ENCODE results near the gene CCDC102A. TPM values are rescaled to one million over a fixed set of nuclear protein-coding genes. Genes with fewer than 3 reads are reported as not detected.

The CCDC102A gene
- total and polyA plus RNA-seq, 4 donors, result 12.9 to 21.9 (median 14.7) TPM

DNA sequence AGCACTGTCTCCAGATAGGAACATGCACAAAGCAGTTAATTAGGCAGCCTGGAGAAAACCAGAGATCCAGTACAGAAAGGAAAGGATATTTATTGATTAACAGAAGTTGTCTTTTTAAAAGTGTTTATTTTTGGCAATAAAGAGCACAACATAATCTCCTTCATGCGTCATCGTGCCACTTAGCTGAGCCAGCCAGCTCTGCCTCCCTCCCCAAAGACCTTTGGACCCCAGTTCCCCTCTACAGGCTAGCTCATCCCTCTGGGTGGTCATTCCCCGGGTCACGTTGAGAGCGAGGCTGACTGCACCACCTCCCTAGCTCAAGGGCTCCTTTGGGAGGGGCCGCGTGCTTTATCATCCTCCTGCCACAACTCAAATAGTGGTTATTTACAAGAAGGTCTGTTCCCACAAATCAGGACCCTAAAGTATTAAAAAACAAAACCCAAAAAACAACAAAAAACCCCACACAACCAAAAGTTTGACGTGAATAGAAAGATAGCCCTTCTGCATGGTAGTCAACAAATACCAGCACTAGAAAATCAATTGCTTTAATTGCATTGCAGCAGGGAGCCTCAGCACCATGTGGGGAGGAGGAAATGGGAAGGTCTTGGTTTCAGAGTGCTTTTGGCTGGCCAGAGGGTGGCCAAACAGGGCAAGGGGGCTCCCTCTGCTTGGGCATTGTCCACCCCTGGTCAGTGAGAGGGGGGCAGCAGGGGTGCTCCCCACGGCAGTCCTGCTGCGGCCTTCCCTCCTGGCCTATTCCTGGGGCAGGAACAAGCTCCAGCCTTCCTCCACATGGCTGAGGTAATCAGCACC, 64.3 kb downstream of the CCDC102A start:
- no peaks in the 10 kb centered on the region for H3K4me1 ChIP-seq (ENCODE audit: control insufficient read depth in 1 of 2, insufficient read depth in 2 of 2, low read length in 2 of 2)
- ATAC-seq (ENCODE audit: low FRiP score) (no peak), DNase-seq (no peak)
- intact Hi-C loops (cut with DNase I), result no loop called here
- H3K4me3 ChIP-seq (ENCODE audit: low read length in 2 of 2), result no peak overlapping the region
- H3K27ac ChIP-seq (ENCODE audit: low read depth in 1 of 2, low read length in 2 of 2), result no peak overlapping the region
- H3K27me3 ChIP-seq (ENCODE audit: control insufficient read depth in 1 of 2, insufficient read depth in 2 of 2, low read length in 1 of 2), result no peaks in the 10 kb centered on the region
- 58 to 63% methylated on average over 10 of the region's 10 CpGs for WGBS, 2 donors
- H3K9me3 ChIP-seq (ENCODE audit: control insufficient read depth, low read length), result no peaks in the 10 kb centered on the region
- peaks cover 0 to 18% of the 10 kb centered on the region in 2 donors for H3K36me3 ChIP-seq (ENCODE audit: control insufficient read depth in 1 of 2, insufficient read depth in 2 of 2, low read length in 1 of 2)

DNA sequence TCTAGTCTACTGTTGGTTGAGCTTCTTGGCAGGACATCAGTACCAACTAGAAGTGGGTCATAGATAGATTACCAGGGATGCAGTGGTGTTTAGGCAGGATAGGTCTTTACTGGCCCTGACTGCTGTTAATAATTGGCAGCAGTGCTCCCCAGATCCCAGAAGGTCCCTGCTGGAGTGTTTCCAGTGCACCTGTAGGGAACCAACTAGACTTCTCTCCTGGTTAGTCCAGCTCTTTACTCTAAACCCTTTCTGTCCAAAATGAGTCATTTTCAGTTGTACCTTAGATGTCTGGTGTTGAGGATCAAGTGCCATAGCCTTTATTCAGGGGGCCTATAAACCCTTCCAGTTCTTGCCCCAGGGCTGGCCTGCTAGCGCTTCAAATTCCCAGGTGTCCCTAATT, 65.2 kb downstream of the CCDC102A start:
- DNase-seq (no peak), ATAC-seq (ENCODE audit: low FRiP score) (no peak)
- intact Hi-C loops (cut with DNase I), result no loop called here
- Histone ChIP-seq H3K27me3 (ENCODE audit: control insufficient read depth in 1 of 2, insufficient read depth in 2 of 2, low read length in 1 of 2) (no peaks in the 10 kb centered on the region), H3K27ac (ENCODE audit: low read depth in 1 of 2, low read length in 2 of 2) (no peak overlapping the region), H3K36me3 (ENCODE audit: control insufficient read depth in 1 of 2, insufficient read depth in 2 of 2, low read length in 1 of 2) (peaks cover 0 to 22% of the 10 kb centered on the region in 2 donors), H3K4me3 (ENCODE audit: low read length in 2 of 2) (no peak overlapping the region), H3K4me1 (ENCODE audit: control insufficient read depth in 1 of 2, insufficient read depth in 2 of 2, low read length in 2 of 2) (no peaks in the 10 kb centered on the region), H3K9me3 (ENCODE audit: control insufficient read depth, low read length) (no peaks in the 10 kb centered on the region)
- 98 to 100% methylated on average over 1 of the region's 1 CpG for WGBS, 2 donors

DNA sequence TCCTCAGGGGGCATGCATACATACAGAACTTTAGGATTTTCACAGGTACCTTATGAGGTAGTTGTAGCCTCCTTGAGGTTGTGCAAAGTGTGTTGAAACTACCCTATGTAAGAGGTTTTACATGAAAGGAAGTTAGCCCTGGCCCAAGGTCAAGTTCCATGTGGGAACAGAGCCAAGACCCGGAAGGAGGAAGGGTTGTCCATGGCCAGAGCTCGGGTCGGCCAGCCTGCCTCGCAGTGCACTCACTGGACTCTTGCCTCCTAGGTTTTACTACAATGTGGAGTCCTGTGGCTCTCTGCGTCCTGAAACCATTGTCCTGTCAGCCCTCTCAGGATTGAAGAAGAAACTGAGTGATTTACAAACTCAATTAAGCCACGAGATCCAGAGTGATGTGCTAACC, 65.7 kb downstream of the CCDC102A start:
- Histone ChIP-seq H3K4me3 (ENCODE audit: low read length in 2 of 2) (no peak overlapping the region), H3K36me3 (ENCODE audit: control insufficient read depth in 1 of 2, insufficient read depth in 2 of 2, low read length in 1 of 2) (peaks cover 0 to 22% of the 10 kb centered on the region in 2 donors), H3K27me3 (ENCODE audit: control insufficient read depth in 1 of 2, insufficient read depth in 2 of 2, low read length in 1 of 2) (no peaks in the 10 kb centered on the region), H3K9me3 (ENCODE audit: control insufficient read depth, low read length) (no peaks in the 10 kb centered on the region), H3K27ac (ENCODE audit: low read depth in 1 of 2, low read length in 2 of 2) (no peak overlapping the region), H3K4me1 (ENCODE audit: control insufficient read depth in 1 of 2, insufficient read depth in 2 of 2, low read length in 2 of 2) (no peaks in the 10 kb centered on the region)
- ATAC-seq (ENCODE audit: low FRiP score) (no peak), DNase-seq (peak in 1 of 2 donors; percentile 74)
- WGBS, 2 donors, result 17 to 20% methylated on average over 6 of the region's 6 CpGs
- intact Hi-C loops (cut with DNase I), result no loop called here

DNA sequence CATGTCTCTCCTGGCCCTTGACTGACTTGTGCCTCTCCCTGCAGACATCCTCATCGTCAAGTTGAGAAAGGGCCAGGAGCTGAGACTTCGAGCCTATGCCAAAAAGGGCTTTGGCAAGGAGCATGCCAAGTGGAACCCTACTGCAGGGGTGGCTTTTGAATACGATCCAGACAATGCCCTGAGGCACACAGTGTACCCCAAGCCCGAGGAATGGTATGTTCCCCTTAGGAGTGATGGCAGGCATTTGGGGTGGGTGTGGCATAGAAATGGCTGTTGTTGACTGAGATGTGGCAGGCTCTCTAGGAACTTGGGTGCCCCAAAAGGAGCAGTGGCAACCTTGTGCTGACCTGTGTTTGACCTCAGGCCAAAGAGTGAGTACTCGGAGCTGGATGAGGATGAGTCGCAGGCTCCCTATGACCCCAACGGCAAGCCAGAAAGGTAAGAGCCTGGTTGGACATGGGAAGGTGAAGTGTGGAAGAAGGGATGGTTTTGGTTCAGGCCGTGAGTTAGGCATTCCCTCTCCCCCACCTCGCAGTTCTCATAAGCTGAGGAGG, 66.4 kb downstream of the CCDC102A start:
- peak in 1 of 2 donors; percentile 25 for DNase-seq
- no peak overlapping the region for H3K4me3 ChIP-seq (ENCODE audit: low read length in 2 of 2)
- no peaks in the 10 kb centered on the region for H3K27me3 ChIP-seq (ENCODE audit: control insufficient read depth in 1 of 2, insufficient read depth in 2 of 2, low read length in 1 of 2)
- WGBS, 2 donors, result 53 to 60% methylated on average over 9 of the region's 9 CpGs
- H3K9me3 ChIP-seq (ENCODE audit: control insufficient read depth, low read length), result no peaks in the 10 kb centered on the region
- H3K27ac ChIP-seq (ENCODE audit: low read depth in 1 of 2, low read length in 2 of 2), result peak overlapping the region in 1 of 2 donors; percentile 26
- ATAC-seq (ENCODE audit: low FRiP score), result no peak
- peaks cover 0 to 22% of the 10 kb centered on the region in 2 donors for H3K36me3 ChIP-seq (ENCODE audit: control insufficient read depth in 1 of 2, insufficient read depth in 2 of 2, low read length in 1 of 2)
- no peaks in the 10 kb centered on the region for H3K4me1 ChIP-seq (ENCODE audit: control insufficient read depth in 1 of 2, insufficient read depth in 2 of 2, low read length in 2 of 2)
- intact Hi-C loops (cut with DNase I), result no loop called here

DNA sequence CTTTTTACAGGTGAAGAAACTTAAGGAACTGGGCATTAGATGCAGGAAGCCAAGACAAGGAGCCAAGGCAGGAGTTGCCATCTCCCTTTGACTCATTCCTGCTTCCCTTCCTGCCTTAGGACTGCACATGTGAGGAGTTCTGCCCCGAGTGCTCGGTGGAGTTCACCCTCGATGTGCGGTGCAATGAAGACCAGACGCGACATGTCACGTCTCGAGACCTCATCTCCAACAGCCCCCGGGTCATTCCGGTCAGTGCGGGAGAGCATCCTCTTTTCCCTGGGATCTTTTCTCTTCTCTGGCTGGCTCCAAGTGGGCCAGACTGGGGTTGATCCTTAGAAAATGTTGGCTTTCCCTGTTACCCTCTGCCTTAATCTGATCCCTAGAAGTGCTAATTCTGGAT, 67.3 kb downstream of the CCDC102A start:
- no peak overlapping the region for H3K27ac ChIP-seq (ENCODE audit: low read depth in 1 of 2, low read length in 2 of 2)
- H3K36me3 ChIP-seq (ENCODE audit: control insufficient read depth in 1 of 2, insufficient read depth in 2 of 2, low read length in 1 of 2), result peaks cover 0 to 20% of the 10 kb centered on the region in 2 donors
- no peaks in the 10 kb centered on the region for H3K9me3 ChIP-seq (ENCODE audit: control insufficient read depth, low read length)
- intact Hi-C loops (cut with DNase I), result no loop called here
- H3K4me3 ChIP-seq (ENCODE audit: low read length in 2 of 2), result no peak overlapping the region
- H3K4me1 ChIP-seq (ENCODE audit: control insufficient read depth in 1 of 2, insufficient read depth in 2 of 2, low read length in 2 of 2), result peaks cover 0 to 3% of the 10 kb centered on the region in 2 donors
- 87 to 95% methylated on average over 11 of the region's 11 CpGs for WGBS, 2 donors
- no peak for ATAC-seq (ENCODE audit: low FRiP score)
- DNase-seq, result peak in 1 of 2 donors; percentile 20
- H3K27me3 ChIP-seq (ENCODE audit: control insufficient read depth in 1 of 2, insufficient read depth in 2 of 2, low read length in 1 of 2), result no peaks in the 10 kb centered on the region

DNA sequence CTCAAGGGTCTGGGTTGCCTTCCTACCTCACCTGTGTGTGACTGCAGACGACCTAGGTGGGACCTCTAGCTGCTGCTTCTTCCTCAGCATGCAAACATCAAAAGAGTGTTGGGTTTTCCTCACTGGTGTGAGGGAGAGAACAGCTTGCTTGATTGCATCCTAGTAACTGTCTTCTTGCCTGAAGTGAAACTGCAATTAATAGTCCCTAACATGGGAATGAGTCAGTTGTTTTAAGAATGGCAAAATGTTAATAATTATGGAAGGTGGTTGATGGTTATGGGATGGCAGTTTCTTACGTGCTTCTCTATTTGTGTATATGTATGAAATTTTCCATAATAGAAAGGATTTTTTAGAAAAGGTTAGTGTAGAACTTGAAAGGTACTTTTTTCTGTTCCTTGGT, 68.0 kb downstream of the CCDC102A start:
- no peak for DNase-seq
- H3K27ac ChIP-seq (ENCODE audit: low read depth in 1 of 2, low read length in 2 of 2), result no peak overlapping the region
- peaks cover 0 to 19% of the 10 kb centered on the region in 2 donors for H3K36me3 ChIP-seq (ENCODE audit: control insufficient read depth in 1 of 2, insufficient read depth in 2 of 2, low read length in 1 of 2)
- peaks cover 0 to 3% of the 10 kb centered on the region in 2 donors for H3K4me1 ChIP-seq (ENCODE audit: control insufficient read depth in 1 of 2, insufficient read depth in 2 of 2, low read length in 2 of 2)
- 80 to 82% methylated on average over 2 of the region's 2 CpGs for WGBS, 2 donors
- H3K4me3 ChIP-seq (ENCODE audit: low read length in 2 of 2), result no peak overlapping the region
- intact Hi-C loops (cut with DNase I), result no loop called here
- no peak for ATAC-seq (ENCODE audit: low FRiP score)
- H3K9me3 ChIP-seq (ENCODE audit: control insufficient read depth, low read length), result no peaks in the 10 kb centered on the region
- H3K27me3 ChIP-seq (ENCODE audit: control insufficient read depth in 1 of 2, insufficient read depth in 2 of 2, low read length in 1 of 2), result no peaks in the 10 kb centered on the region

DNA sequence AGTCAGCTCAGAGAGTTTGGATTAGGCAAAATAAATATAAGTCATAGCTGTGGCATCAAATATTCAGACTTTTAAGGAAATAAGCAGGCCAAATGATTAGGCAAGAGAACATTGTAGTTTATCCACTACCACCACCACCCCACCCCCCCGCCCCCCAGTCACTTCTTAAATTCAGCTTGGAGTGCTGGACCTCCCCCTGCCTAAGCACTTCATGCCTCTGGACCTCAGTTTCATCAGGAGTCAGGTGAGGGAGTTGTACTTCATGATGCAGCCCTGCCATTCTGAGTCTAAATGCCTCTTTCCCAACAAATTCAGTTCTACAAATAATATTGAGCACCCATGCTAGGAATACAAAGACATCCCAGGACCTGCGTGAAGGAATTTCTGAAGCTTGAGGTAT, 71.8 kb downstream of the CCDC102A start:
- intact Hi-C loops (cut with DNase I), result loop anchor here in 1 of 2 donors (5.0 kb wide), 1 partner anchor 53 kb away; no protein-coding TSS in a partner anchor

DNA sequence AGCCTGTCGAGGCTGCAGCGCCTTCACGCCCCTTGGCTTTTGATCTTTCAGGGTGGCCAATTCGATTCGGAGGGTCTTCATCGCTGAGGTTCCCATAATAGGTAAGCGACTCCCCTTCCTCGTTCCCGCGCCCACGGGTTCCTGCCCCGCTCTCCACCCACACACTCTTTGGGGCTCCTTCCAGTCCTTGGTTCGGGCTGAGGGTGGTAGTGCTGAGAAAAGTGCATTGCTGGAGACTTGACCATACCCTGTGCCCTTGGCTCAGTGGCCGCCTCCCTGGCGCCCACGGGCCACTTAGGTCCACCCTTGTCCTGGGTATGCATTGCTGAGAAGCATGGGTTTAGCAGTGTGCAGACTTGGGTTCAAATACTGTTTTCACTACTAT, 73.4 kb downstream of the CCDC102A start:
- intact Hi-C loops (cut with DNase I), result loop anchor here (2.0 to 5.0 kb wide), 3 partner anchors 24 to 56 kb away; partner anchors contain the start of gene DOK4 (in 1 of the 2)
- peaks cover 0 to 11% of the 10 kb centered on the region in 2 donors for H3K36me3 ChIP-seq (ENCODE audit: control insufficient read depth in 1 of 2, insufficient read depth in 2 of 2, low read length in 1 of 2)
- WGBS, 2 donors, result 1 to 2% methylated on average over 16 of the region's 16 CpGs
- no peak overlapping the region for H3K27ac ChIP-seq (ENCODE audit: low read depth in 1 of 2, low read length in 2 of 2)
- H3K9me3 ChIP-seq (ENCODE audit: control insufficient read depth, low read length), result no peaks in the 10 kb centered on the region
- H3K4me3 ChIP-seq (ENCODE audit: low read length in 2 of 2), result peak overlapping the region; percentile 70 to 83
- H3K4me1 ChIP-seq (ENCODE audit: control insufficient read depth in 1 of 2, insufficient read depth in 2 of 2, low read length in 2 of 2), result peaks cover 0 to 3% of the 10 kb centered on the region in 2 donors
- DNase-seq, result no peak
- no peaks in the 10 kb centered on the region for H3K27me3 ChIP-seq (ENCODE audit: control insufficient read depth in 1 of 2, insufficient read depth in 2 of 2, low read length in 1 of 2)
- ATAC-seq (ENCODE audit: low FRiP score), result peak; percentile 23

More for the DNA sequence above, 71.8 kb downstream of the CCDC102A start:
- peak in 1 of 2 donors; percentile 3 for DNase-seq
- Histone ChIP-seq H3K27me3 (ENCODE audit: control insufficient read depth in 1 of 2, insufficient read depth in 2 of 2, low read length in 1 of 2) (no peaks in the 10 kb centered on the region), H3K4me1 (ENCODE audit: control insufficient read depth in 1 of 2, insufficient read depth in 2 of 2, low read length in 2 of 2) (peaks cover 0 to 3% of the 10 kb centered on the region in 2 donors), H3K36me3 (ENCODE audit: control insufficient read depth in 1 of 2, insufficient read depth in 2 of 2, low read length in 1 of 2) (peaks cover 0 to 5% of the 10 kb centered on the region in 2 donors), H3K27ac (ENCODE audit: low read depth in 1 of 2, low read length in 2 of 2) (no peak overlapping the region), H3K9me3 (ENCODE audit: control insufficient read depth, low read length) (no peaks in the 10 kb centered on the region), H3K4me3 (ENCODE audit: low read length in 2 of 2) (no peak overlapping the region)
- 75 to 89% methylated on average over 2 of the region's 2 CpGs for WGBS, 2 donors
- ATAC-seq (ENCODE audit: low FRiP score), result no peak
